Iris pigment epithelial cell (primary cell): Measurements from ENCODE around the gene UROS.

Source experiments
- DNase-seq: peaks from one replicate; pipeline ENCODE4 v3.0.0-alpha.2; 2011; ENCODE audit warnings: low read depth

The UROS gene

GRCh38 chr10:125836746-125837145, 13.7 kb upstream of the UROS start:
- no peak for DNase-seq

DNA sequence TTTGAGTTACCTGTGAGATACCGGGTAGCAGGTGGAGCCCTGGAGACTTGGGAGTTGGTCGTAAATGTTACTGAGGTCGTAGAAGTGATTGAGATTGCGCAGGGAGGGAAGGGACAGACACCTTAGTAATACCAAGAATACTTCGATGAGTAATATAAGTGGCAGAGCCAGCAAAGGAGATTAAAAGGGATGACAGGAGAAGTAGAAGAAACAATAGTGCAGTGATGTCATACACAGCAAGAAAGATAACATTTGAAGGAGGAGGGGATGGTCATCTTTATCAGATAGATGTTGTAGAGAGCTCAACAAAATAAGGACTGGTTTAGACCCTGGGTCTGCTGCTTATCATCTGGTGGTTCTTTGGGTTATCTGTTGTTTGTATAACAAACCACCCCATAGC, 5.3 kb upstream of the UROS start:
- no peak for DNase-seq

DNA sequence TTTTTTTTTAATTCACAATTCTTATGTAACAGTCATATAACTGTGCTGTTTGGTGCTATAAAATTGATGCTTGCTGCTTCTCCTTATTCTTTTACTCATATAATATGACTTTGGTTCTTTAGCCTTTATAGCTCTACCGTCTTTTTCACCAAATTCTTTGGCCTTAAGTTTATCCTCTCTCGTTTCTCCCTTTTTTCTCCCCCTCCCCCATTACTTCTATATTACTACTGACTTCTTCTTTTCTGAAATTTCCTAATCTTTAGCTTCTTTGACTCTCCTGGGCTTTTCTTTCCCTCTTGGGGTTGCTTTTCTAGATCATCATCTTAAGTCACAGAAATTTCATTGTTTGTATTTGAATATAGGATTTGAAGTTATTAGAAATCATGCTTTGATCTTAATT, 4.1 kb upstream of the UROS start:
- no peak for DNase-seq

- peak; percentile 36 for DNase-seq
These were observed 1.7 kb upstream of the UROS start for GRCh38 chr10:125824736-125825135.

GRCh38 chr10:125823663-125824251, 699 bp upstream of the UROS start:
- peak; percentile 11 for DNase-seq

- no peak for DNase-seq
These were observed 2.4 kb downstream of the UROS start for GRCh38 chr10:125820701-125821100.

DNA sequence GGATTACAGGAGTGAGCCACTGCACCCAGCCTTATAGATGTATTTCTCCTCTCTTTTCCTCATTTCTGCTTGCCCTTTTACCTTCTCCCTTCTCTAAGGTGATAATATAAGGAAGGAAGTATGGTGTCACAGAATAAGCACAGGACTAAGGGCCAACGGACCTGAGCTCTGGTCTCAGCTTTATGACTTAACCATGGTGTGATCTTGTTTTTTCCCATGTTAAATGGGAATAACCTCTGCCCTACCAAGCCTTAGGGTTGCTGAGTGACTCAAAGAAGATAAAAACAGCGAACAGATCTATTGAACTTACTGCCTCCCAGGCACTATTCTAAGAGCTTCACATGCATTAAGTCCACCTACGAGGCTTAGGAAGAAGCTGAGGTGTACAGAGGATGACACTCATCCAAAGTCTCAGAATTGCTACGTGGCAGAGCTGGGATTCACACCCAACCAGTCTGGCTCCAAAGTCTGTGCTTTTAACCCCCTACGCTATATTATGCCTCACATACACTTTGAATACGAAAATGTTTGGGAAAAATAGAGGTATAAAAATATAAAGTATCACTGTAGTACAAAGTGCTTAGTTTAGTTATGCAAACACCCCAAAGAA, 5.6 kb downstream of the UROS start:
- DNase-seq, result no peak

- no peak for DNase-seq
These were observed 6.5 kb downstream of the UROS start for GRCh38 chr10:125816548-125816947.

- DNase-seq, result no peak
These were observed 7.3 kb downstream of the UROS start for GRCh38 chr10:125815764-125816163.

DNA sequence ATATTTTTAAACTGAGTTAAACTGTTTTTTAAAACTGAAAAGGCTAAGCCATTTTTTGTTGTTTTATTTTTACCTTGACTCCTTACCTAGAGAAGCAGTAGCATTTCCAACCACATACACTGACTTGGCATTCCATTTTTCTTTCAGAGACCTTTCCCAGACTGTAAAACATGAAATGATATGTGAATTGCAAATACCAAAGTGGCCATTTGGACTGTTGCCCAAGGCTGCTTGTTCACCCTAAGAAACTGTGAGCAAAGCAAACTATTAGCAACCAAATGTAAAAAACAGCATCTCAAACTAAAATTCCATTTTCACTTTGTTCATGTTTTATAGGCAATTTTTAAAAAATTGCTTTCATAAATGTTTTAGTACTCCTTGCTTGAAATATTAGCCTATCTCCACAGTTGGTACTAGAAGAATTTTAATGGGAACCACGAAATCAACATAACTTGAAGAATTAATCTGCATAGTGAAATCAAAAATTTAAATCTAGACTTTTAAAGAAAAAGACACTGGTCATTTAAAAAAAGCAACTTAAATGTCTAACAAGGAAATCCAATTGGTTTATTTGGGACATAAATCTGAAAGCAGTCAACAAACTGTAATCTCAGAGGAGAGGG, 10.8 kb downstream of the UROS start:
- DNase-seq, result peak; percentile 86

DNA sequence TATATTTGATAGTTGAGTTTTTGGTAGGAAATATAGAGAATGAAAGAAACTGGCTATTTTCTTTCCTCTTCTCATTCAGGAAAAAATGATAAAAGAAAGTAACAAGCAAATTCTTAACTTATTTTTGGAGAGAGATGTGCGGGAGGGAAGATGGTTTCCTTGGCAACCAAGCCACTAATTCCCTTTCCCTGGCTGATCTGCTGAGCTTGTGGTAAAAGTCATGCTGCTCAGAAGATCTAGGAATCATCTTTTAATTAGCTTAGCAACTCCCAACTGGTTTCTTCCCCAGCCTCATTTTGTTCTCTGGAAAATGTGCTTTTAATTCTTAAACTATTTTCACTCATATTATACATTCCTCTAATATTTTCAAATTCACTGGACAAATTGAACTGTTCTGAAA, 11.8 kb downstream of the UROS start:
- no peak for DNase-seq

GRCh38 chr10:125808047-125808446, 15.0 kb downstream of the UROS start:
- DNase-seq, result no peak

DNA sequence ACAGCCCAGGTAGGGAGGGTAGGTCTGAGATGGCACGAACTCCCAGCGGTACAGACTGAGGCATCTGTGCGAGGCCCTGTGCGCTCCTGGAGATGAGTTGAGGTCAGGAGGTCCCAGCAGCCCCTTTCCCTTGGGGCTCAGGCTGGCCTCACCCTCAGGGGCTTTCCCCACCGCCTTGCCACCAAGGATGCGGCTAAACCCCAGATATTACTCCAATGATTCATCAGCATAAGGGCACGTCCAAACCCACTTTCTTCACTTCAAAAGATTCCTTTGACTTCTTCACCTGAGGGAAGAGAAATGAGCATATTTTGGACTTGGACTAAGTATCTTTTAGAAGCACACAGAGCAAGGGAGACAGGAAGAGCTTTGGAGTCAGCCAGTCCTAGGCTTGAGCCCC, 20.3 kb downstream of the UROS start:
- no peak for DNase-seq

DNA sequence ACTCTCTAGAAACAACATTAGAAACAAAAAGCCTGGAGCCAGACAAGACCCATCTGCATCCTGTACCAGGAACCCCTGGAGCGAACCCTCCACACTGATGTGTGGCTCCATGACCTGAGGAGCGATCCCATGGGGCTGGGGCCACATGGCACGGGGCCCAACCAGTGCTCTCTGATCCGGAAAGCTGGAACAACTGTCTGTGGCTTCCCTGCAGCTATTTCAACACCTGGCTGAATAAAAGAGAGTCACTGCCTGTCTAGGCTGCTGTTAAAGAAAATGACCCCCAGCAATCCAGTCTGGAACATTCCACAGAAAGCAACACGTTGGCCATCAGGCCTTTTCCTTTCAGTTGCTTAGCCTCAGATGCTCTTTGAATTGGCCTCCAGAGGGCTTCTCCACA, 20.9 kb downstream of the UROS start:
- no peak for DNase-seq

DNA sequence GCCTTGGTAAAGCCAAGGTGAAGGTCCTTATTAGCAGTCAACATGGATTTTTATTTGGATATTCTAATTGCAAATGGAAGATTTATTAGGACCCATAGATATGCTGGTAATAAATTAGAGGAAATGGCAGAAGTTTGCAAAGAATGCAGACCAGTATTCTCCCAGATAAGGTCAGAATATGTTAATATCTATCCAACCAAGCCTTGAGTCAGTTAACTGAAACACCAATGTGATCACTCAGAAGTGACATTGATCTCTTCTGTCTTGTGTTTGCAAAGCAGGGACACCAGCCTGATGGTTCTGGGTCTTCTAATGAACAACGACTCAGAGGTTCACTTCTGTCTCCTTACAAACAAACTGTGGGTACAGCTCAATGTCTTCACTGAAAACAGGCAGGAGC, 21.5 kb downstream of the UROS start:
- no peak for DNase-seq

- DNase-seq, result peak; percentile 14
These were observed 23.4 kb downstream of the UROS start for GRCh38 chr10:125799451-125800182.

DNA sequence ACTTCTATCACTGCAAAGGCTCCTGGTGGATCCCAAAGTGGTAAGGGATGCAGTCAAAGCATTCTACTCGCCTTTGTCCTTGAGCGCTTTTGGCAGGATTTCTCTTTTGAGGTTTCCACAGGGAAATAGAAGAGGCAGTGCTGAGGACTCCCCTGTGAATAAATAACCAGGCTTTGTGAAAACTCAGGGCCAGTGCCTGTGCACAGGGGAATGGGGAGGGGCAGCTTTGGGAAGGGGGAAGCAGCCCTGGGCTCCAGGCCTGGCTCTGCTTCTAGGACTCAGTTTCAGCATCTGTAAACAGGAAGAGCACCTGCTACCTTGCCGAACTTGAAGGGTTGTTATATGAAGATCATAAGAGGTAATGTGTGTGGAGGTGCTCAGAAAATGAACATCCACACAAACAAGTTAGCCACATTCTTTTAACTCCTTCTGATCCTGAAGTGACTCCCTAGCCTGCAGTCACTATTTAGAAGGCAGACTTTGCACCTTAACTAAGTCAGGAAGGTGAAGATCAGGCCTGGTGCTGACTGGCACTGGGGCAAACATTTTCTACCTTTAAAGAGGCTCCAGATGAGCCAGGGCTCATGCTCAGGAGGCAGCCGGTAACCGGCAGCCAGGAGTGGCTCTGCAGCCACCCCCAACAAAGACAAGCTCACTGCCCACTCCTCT, 24.9 kb downstream of the UROS start:
- DNase-seq, result no peak

DNA sequence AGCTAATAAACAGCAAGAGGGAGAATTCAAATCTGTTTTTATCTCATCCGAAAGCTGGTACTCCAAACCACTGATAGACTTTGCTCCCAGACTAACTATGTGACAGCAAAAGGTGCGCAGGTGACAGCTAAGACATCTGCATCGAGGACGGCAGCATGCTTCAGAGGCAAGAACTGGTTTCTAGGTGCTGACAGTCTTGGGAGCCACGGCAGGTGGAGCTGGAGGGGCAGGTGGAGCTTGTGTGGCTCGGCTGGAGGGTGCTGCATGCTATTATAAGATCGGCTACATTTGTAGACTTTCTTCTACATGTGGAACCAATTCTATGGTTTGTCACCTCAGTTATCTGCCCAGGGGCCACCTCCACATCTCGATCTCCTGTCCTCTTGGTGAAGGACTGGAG, 25.6 kb downstream of the UROS start:
- no peak for DNase-seq

DNA sequence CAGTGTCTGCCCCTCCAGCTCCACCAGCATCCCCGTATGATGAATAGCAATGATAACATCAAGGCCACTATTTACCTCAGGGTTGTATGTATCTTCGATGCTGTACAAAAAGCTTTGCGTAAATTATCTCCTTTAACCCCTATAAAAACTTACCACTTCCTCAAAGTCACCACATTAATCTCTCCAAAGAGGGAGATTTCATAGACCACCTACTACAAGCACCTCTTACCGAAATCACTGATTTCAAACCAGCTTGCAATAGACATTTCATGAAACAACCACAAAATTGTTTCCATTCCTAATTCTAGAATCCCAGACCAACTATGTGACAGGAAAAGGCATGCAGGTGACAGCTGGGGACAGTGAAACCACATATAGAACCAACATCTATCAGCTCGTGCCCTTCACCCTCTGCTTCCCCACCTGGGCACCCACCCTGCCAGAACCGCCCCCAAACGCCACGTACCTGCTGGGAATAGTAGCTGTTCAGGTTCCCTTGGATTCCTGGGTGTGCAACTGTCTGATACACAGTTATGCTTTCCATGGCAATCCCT, 27.3 kb downstream of the UROS start:
- no peak for DNase-seq

DNA sequence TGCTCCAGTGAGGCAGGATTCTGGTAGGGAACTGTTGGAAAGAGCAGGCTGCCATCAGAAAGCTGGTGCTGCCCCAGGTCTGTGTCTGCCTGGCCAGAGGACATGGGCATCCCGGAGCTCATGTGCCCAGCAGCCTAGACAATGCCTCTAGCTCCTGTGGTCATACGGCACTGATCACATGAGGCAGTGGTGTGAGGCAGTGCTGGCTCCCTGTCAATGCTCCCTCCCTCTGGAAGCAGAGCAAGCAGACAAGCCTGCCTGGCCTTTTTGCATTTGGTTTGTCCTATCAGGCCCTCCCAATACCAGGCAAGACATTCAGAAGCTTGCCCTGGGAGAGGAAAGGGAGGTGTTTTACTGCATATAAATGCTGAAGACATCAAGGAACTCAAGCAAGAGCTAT, 27.9 kb downstream of the UROS start:
- no peak for DNase-seq

GRCh38 chr10:125792342-125793300, 30.4 kb downstream of the UROS start:
- no peak for DNase-seq
